Thyroid gland (tissue), 4 donors: Measurements from ENCODE around the gene SLC29A3. TPM values are rescaled to one million over a fixed set of nuclear protein-coding genes. Genes with fewer than 3 reads are reported as not detected.

Source experiments
- DNase-seq, 2 donors: peaks; one replicate each; pipeline ENCODE4 v3.0.0-alpha.2; 2019
- H3K27ac ChIP-seq, 3 donors: fragments of 200-600 bp; sonication (generic); 1 replicate in 2 of 3; 2 replicates in 1 of 3; pipeline ENCODE4 v1.5.1; 2016 to 2019; ENCODE audit warnings: mild to moderate bottlenecking in 1 of 3, moderate library complexity in 1 of 3
- H3K27me3 ChIP-seq: fragments of 200-600 bp; sonication (generic); one replicate; pipeline ENCODE4 v1.5.1; 2019
- H3K36me3 ChIP-seq, 2 donors: fragments of 200-600 bp; sonication (generic); one replicate each; pipeline ENCODE4 v1.5.1; 2016 to 2019
- H3K4me1 ChIP-seq, 2 donors: fragments of 200-600 bp; sonication (generic); one replicate each; pipeline ENCODE4 v1.5.1; 2017 to 2019
- H3K4me3 ChIP-seq, 3 donors: fragments of 200-600 bp; sonication (generic); replicated peaks in 1 of 3; 1 replicate in 2 of 3; 2 replicates in 1 of 3; pipeline ENCODE4 v1.5.1; 2016; ENCODE audit warnings: mild to moderate bottlenecking in 1 of 3
- H3K9me3 ChIP-seq: fragments of 200-600 bp; sonication (generic); one replicate; pipeline ENCODE4 v1.5.1; 2017
- CTCF ChIP-seq, 6 experiments: fragments of 200-600 bp in 3 of 6; fragments of 450-650 bp in 3 of 6; sonication (generic) in 3 of 6; IDR thresholded peaks; one replicate each; pipeline ENCODE4 v1.5.1; 2016 to 2019; ENCODE audit warnings: antibody characterized with exemption in 6 of 6, mild to moderate bottlenecking in 2 of 6, inconsistent platforms in 1 of 6, moderate library complexity in 1 of 6
- POLR2A ChIP-seq, 2 donors: fragments of 450-650 bp; IDR thresholded peaks; one replicate each; pipeline ENCODE4 v1.6.1; 2017; ENCODE audit warnings: antibody characterized with exemption in 2 of 2, mild to moderate bottlenecking in 2 of 2, moderate library complexity in 1 of 2
- WGBS, 2 donors: methylation state at CpG; one replicate each; pipeline ENCODE4 v1.1.5; 2017; 5-methylcytosine and 5-hydroxymethylcytosine counted together
- intact Hi-C: fragments of 100-400 bp; cut with DNase I; formaldehyde crosslinking; loops from one replicate; pipeline ENCODE4 v1.15.1; 2023
- total RNA-seq, 4 donors: library from RNA; depleted of rRNA; stranded (reverse); fragments of >200 nt; gene quantifications; one replicate each; pipeline ENCODE4 v1.2.3, GENCODE V29; 2016

The SLC29A3 gene
- total RNA-seq, 4 donors from 2014 or later = 5.1 to 8.2 (median 6.7) TPM

DNA sequence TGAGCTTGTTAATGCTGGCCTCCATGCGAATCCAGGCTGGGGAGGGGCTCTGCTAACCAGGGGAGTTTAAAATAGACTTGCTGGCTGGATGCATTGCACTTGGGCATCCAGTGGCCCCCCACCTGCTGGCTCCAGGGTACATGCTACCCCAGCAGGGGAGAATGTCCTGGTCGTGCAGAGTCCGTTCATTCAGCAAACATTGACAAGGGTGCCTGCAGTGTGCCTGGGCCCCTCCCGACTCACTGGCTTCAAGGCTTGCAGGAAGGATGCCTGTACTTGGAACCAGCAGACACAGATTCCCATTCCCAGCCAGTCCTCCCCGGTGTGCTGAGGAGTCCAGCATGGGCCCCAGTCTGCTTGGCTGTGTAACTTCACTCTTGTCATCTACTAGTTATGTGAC is 1.5 kb downstream of the SLC29A3 start:
- DNase-seq = no peak
- no peak overlapping the region for H3K27ac ChIP-seq
- H3K4me3 ChIP-seq = no peak overlapping the region
- peaks cover 0 to 3% of the 10 kb centered on the region in 2 donors for H3K36me3 ChIP-seq
- 90 to 95% methylated on average over 4 to 5 of the region's 5 CpGs for WGBS, 2 donors
- H3K9me3 ChIP-seq = no peaks in the 10 kb centered on the region
- no peak for TF ChIP-seq CTCF (IDR thresholded peaks at IDR 0.05)
- no peak for TF ChIP-seq POLR2A (IDR thresholded peaks at IDR 0.05)
- H3K27me3 ChIP-seq = no peaks in the 10 kb centered on the region
- intact Hi-C loops = no loop called here
- H3K4me1 ChIP-seq = peaks cover 11 to 26% of the 10 kb centered on the region in 2 donors

DNA sequence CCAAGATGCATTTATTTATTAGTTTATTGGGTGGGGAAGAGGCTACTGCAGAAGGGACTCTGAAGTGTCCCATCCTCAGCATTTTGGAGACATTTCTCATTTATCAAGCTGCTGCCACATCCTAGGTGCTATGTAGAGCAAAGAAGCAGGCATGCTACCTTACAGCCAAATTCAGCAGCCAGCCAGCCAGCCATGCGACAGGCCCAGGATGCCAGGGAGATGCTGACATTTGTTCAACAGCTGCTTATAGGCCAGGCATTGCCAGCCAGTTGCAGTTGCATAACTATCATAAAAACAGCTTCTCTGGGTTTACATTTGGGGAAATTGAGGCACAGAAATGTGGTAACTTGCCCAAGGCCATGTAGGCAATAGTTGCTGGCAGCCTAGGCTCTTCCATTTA is 2.3 kb downstream of the SLC29A3 start:
- Histone ChIP-seq H3K27ac (no peak overlapping the region), H3K4me1 (peaks cover 11 to 20% of the 10 kb centered on the region in 2 donors), H3K36me3 (peaks cover 0 to 3% of the 10 kb centered on the region in 2 donors), H3K27me3 (no peaks in the 10 kb centered on the region), H3K4me3 (no peak overlapping the region), H3K9me3 (no peaks in the 10 kb centered on the region)
- DNase-seq = no peak
- 88 to 100% methylated on average over 1 of the region's 1 CpG for WGBS, 2 donors
- intact Hi-C loops = no loop called here
- TF ChIP-seq CTCF (IDR thresholded peaks at IDR 0.05) (no peak), POLR2A (IDR thresholded peaks at IDR 0.05) (no peak)

DNA sequence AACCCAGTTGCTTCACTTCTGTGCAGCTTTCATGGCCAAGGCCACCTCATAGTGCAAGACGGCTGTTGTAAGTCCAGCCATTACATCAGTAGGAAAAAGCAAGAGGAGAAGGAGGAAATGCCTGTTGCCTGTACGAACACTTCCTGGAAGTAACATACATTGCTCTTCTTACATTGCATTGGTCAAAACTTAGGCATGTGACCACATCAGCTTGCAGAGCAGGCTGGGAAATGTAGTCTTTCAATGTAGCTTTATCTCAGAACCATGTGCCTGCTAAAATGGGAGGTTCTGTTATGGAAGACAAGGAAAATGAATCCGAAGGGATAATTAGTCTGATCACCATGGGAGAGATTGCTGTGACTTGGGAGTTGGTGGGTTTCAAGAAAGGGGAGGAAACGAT is 4.3 kb downstream of the SLC29A3 start:
- intact Hi-C loops = no loop called here
- H3K4me1 ChIP-seq = peaks cover 11% of the 10 kb centered on the region in 2 donors
- H3K9me3 ChIP-seq = no peaks in the 10 kb centered on the region
- TF ChIP-seq POLR2A (IDR thresholded peaks at IDR 0.05) = no peak
- TF ChIP-seq CTCF (IDR thresholded peaks at IDR 0.05) = no peak
- peaks cover 0 to 3% of the 10 kb centered on the region in 2 donors for H3K36me3 ChIP-seq
- H3K27me3 ChIP-seq = no peaks in the 10 kb centered on the region
- no peak overlapping the region for H3K4me3 ChIP-seq
- WGBS, 2 donors = 89 to 92% methylated on average over 4 of the region's 4 CpGs
- DNase-seq = no peak
- no peak overlapping the region for H3K27ac ChIP-seq

- H3K9me3 ChIP-seq = no peaks in the 10 kb centered on the region
- intact Hi-C loops = loop anchor here (5.0 kb wide), 1 partner anchor 43 kb away; no protein-coding TSS in a partner anchor
- no peak overlapping the region for H3K4me3 ChIP-seq
- WGBS, 2 donors = 95 to 96% methylated on average over 8 to 9 of the region's 9 CpGs
- H3K36me3 ChIP-seq = peaks cover 0 to 3% of the 10 kb centered on the region in 2 donors
- peaks cover 5 to 10% of the 10 kb centered on the region in 2 donors for H3K4me1 ChIP-seq
- DNase-seq = no peak
- no peaks in the 10 kb centered on the region for H3K27me3 ChIP-seq
- TF ChIP-seq POLR2A (IDR thresholded peaks at IDR 0.05) (no peak), CTCF (IDR thresholded peaks at IDR 0.05) (no peak)
- no peak overlapping the region for H3K27ac ChIP-seq
Observed at GRCh38 chr10:71324743-71325142, 5.7 kb downstream of the SLC29A3 start.

DNA sequence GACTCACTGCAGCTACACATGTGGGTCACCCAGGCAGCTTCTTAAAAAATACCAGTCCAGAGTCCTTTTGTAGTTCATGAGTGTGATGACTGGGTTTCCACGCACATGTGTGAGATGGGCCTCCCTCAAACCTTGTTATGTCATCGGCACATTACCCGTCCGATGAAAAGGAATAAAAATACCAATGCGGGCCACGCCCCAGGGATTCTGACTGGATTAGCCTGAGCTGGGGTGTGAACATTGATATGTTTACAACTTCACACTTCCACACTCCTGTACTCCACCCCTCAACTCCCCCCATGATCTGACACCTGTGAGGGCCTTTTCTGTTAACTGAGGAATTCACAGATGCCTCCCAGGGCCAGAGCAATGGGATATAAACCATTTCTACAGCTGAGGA is 6.2 kb downstream of the SLC29A3 start:
- no peaks in the 10 kb centered on the region for H3K27me3 ChIP-seq
- intact Hi-C loops = loop anchor here (5.0 kb wide), 1 partner anchor 42 kb away; no protein-coding TSS in a partner anchor
- no peaks in the 10 kb centered on the region for H3K9me3 ChIP-seq
- no peak for DNase-seq
- H3K4me1 ChIP-seq = peaks cover 0 to 6% of the 10 kb centered on the region in 2 donors
- no peak overlapping the region for H3K4me3 ChIP-seq
- peaks cover 0 to 3% of the 10 kb centered on the region in 2 donors for H3K36me3 ChIP-seq
- H3K27ac ChIP-seq = no peak overlapping the region
- 91 to 95% methylated on average over 6 of the region's 6 CpGs for WGBS, 2 donors
- TF ChIP-seq CTCF (IDR thresholded peaks at IDR 0.05) = no peak
- no peak for TF ChIP-seq POLR2A (IDR thresholded peaks at IDR 0.05)
